Neural cell (in vitro differentiated cells): Measurements from ENCODE around the gene RFPL2. TPM values are rescaled to one million over a fixed set of nuclear protein-coding genes. Genes with fewer than 3 reads are reported as not detected.

ENCODE experiments used
- H2AFZ ChIP-seq: fragments of 200-600, 300-800 bp; sonication (generic), shearing (Covaris generic); 2 replicates; pipeline ENCODE4 v1.6.0; 2014; ENCODE audit warnings: low read depth, mild to moderate bottlenecking, antibody characterized with exemption, low read length, moderate library complexity
- H3F3A ChIP-seq: fragments of 200-600 bp; shearing (Covaris generic); 2 replicates; pipeline ENCODE4 v1.6.1; 2016; ENCODE audit warnings: mild to moderate bottlenecking, moderate library complexity, mixed read lengths, antibody characterized with exemption, low read length; ENCODE audit not compliant: insufficient read depth, poor library complexity, severe bottlenecking
- H3K27ac ChIP-seq: fragments of 200-600, 300-800 bp; sonication (generic), shearing (Covaris generic); 2 replicates; pipeline ENCODE4 v1.5.1; 2014; ENCODE audit warnings: mild to moderate bottlenecking, low read length, moderate library complexity
- H3K27me3 ChIP-seq: fragments of 300-800, 200-600 bp; sonication (generic), shearing (Covaris generic); 2 replicates; pipeline ENCODE4 v1.6.0; 2014; ENCODE audit warnings: mild to moderate bottlenecking, low read depth, low read length, moderate library complexity; ENCODE audit not compliant: insufficient read depth
- H3K36me3 ChIP-seq: fragments of 300-800, 200-600 bp; sonication (generic), shearing (Covaris generic); 2 replicates; pipeline ENCODE4 v1.5.1; 2014; ENCODE audit warnings: mild to moderate bottlenecking, antibody characterized with exemption, low read length, moderate library complexity; ENCODE audit not compliant: insufficient read depth
- H3K4me2 ChIP-seq: fragments of 300-800, 200-600 bp; sonication (generic), shearing (Covaris generic); 2 replicates; pipeline ENCODE4 v1.6.0; 2014; ENCODE audit warnings: mild to moderate bottlenecking, low read length
- H3K4me3 ChIP-seq: fragments of 300-800, 200-600 bp; sonication (generic), shearing (Covaris generic); 2 replicates; pipeline ENCODE4 v1.5.1; 2014; ENCODE audit warnings: mild to moderate bottlenecking, low read length, moderate library complexity
- H3K79me2 ChIP-seq: fragments of 200-600 bp; shearing (Covaris generic); replicated peaks from 2 replicates; pipeline ENCODE4 v1.6.0; 2014; ENCODE audit warnings: mild to moderate bottlenecking, low read length, moderate library complexity; ENCODE audit not compliant: insufficient read depth
- H3K9ac ChIP-seq: fragments of 300-800, 200-600 bp; sonication (generic), shearing (Covaris generic); 2 replicates; pipeline ENCODE4 v1.6.1; 2016; ENCODE audit warnings: mild to moderate bottlenecking, low read length, mixed read lengths
- H3K9me2 ChIP-seq: fragments of 200-600 bp; shearing (Covaris generic); 2 replicates; pipeline ENCODE4 v1.6.1; 2016; ENCODE audit warnings: mild to moderate bottlenecking, low read length, mixed read lengths; ENCODE audit not compliant: insufficient read depth
- H3K9me3 ChIP-seq: fragments of 200-600, 300-800 bp; sonication (generic), shearing (Covaris generic); 2 replicates; pipeline ENCODE4 v1.6.1; 2016; ENCODE audit warnings: mild to moderate bottlenecking, mixed run types, low read length, moderate library complexity, mixed read lengths
- H4K20me1 ChIP-seq: fragments of 200-600 bp; shearing (Covaris generic); 2 replicates; pipeline ENCODE4 v1.6.1; 2016; ENCODE audit warnings: mild to moderate bottlenecking, mixed run types; ENCODE audit not compliant: insufficient read depth
- EP300 ChIP-seq: fragments of 450-650 bp; conservative IDR thresholded peaks from 2 replicates; pipeline ENCODE4 v1.6.1; 2014; ENCODE audit warnings: antibody characterized with exemption, mild to moderate bottlenecking, moderate library complexity; ENCODE audit not compliant: poor library complexity, severe bottlenecking
- EZH2 ChIP-seq: fragments of 200-600, 300-800 bp; shearing (Covaris generic), sonication (generic); IDR thresholded peaks from 2 replicates; pipeline ENCODE4 v1.6.1; 2014; ENCODE audit warnings: antibody characterized with exemption, low read length, borderline replicate concordance, mild to moderate bottlenecking; ENCODE audit not compliant: insufficient read depth, poor library complexity, severe bottlenecking
- MXI1 ChIP-seq: fragments of 450-650 bp; conservative IDR thresholded peaks from 2 replicates; pipeline ENCODE4 v1.6.1; 2014; ENCODE audit warnings: antibody characterized with exemption, mild to moderate bottlenecking; ENCODE audit not compliant: poor library complexity, severe bottlenecking
- POLR2AphosphoS5 ChIP-seq: IDR thresholded peaks from 2 replicates; pipeline ENCODE4 v1.6.1; 2012
- RAD21 ChIP-seq: fragments of 450-650 bp; conservative IDR thresholded peaks from 2 replicates; pipeline ENCODE4 v1.6.1; 2014; ENCODE audit warnings: antibody characterized with exemption, mild to moderate bottlenecking, moderate library complexity
- SMC3 ChIP-seq: fragments of 450-650 bp; conservative IDR thresholded peaks from 2 replicates; pipeline ENCODE4 v1.6.1; 2014; ENCODE audit warnings: antibody characterized with exemption, mild to moderate bottlenecking, moderate library complexity; ENCODE audit not compliant: poor library complexity
- TAF1 ChIP-seq: IDR thresholded peaks from 2 replicates; pipeline ENCODE4 v1.6.1; 2012; ENCODE audit warnings: low read depth
- polyA minus RNA-seq: library from RNA; depleted of rRNA, polyadenylated mRNA; stranded (reverse); fragments of >200 nt; gene quantifications from 2 replicates; pipeline ENCODE4 v1.2.3, GENCODE V29; 2014
- polyA plus RNA-seq: library from polyadenylated mRNA; depleted of rRNA; stranded (reverse); fragments of >200 nt; gene quantifications from 2 replicates; pipeline ENCODE4 v1.2.3, GENCODE V29; 2014
- TF ChIP-seq, protein P1 (sequence below): fragments of 450-650 bp; IDR thresholded peaks from 2 replicates; pipeline ENCODE4 v1.5.1; 2014; ENCODE audit warnings: antibody characterized with exemption, mild to moderate bottlenecking, moderate library complexity; ENCODE audit not compliant: poor library complexity, severe bottlenecking
- TF ChIP-seq, protein P2 (sequence below): IDR thresholded peaks from 2 replicates; pipeline ENCODE4 v1.6.1; 2012; ENCODE audit warnings: borderline replicate concordance

RFPL2 gene
- polyA plus RNA-seq (9.7 and 11.7 TPM in 2 replicates), polyA minus RNA-seq (2.2 and 3.9 TPM in 2 replicates)

DNA sequence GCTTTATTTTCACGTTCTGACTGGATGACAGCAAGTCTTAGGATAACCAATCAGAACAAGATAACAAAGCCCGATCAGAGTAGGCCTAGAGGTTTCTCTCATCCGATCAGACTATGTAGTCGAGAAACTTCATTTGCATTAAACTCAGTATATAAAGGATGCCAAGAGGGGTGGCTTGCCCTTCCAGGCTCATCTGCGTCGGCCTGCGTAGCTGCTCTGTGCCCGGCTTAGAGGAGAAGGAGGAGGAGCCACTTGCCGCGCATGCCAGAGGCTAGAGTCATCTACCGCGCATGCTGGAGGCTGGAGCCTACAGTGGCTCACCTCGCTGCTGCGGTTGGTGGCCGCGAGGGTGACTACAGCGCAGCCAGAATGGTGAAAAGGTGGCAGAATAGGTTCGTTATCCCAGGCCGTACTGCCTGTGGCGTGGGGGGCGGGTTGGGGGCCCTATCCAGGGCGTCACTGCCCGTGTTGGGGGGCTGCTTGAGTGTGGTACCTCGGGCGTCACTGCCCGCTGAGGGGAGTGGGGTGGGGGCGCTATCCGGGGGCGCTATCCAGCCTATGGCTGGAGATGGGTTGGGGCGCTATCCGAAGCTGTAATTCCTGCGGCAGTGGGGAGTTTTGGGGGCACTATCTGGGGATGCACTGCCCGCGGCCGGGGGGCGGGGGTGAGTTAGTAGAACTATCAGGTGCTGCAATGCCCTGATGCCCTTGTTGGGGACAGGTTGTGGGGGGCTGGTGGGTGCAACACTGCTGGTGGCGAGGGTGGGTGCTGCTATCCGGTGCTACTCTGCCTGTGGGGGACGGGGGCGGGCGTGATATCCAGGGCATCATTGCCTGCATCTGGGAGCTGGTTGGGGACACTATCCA, at the start of gene RFPL2:
TSS of gene RFPL2 (minus strand) at position 218 of the 867 bp plus-strand sequence. CDS start 2,622 bp downstream, outside the sequence.
- TF ChIP-seq EP300 = no peak
- TF ChIP-seq RAD21 = no peak
- TF ChIP-seq, protein P1, sequence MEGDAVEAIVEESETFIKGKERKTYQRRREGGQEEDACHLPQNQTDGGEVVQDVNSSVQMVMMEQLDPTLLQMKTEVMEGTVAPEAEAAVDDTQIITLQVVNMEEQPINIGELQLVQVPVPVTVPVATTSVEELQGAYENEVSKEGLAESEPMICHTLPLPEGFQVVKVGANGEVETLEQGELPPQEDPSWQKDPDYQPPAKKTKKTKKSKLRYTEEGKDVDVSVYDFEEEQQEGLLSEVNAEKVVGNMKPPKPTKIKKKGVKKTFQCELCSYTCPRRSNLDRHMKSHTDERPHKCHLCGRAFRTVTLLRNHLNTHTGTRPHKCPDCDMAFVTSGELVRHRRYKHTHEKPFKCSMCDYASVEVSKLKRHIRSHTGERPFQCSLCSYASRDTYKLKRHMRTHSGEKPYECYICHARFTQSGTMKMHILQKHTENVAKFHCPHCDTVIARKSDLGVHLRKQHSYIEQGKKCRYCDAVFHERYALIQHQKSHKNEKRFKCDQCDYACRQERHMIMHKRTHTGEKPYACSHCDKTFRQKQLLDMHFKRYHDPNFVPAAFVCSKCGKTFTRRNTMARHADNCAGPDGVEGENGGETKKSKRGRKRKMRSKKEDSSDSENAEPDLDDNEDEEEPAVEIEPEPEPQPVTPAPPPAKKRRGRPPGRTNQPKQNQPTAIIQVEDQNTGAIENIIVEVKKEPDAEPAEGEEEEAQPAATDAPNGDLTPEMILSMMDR = peak; percentile 64
- TF ChIP-seq POLR2AphosphoS5 = peak; percentile 82
- TF ChIP-seq TAF1 = peak; percentile 81
- TF ChIP-seq SMC3 = peak; percentile 12
- peak; percentile 36 for TF ChIP-seq MXI1
- no peak for TF ChIP-seq EZH2
- TF ChIP-seq, protein P2, sequence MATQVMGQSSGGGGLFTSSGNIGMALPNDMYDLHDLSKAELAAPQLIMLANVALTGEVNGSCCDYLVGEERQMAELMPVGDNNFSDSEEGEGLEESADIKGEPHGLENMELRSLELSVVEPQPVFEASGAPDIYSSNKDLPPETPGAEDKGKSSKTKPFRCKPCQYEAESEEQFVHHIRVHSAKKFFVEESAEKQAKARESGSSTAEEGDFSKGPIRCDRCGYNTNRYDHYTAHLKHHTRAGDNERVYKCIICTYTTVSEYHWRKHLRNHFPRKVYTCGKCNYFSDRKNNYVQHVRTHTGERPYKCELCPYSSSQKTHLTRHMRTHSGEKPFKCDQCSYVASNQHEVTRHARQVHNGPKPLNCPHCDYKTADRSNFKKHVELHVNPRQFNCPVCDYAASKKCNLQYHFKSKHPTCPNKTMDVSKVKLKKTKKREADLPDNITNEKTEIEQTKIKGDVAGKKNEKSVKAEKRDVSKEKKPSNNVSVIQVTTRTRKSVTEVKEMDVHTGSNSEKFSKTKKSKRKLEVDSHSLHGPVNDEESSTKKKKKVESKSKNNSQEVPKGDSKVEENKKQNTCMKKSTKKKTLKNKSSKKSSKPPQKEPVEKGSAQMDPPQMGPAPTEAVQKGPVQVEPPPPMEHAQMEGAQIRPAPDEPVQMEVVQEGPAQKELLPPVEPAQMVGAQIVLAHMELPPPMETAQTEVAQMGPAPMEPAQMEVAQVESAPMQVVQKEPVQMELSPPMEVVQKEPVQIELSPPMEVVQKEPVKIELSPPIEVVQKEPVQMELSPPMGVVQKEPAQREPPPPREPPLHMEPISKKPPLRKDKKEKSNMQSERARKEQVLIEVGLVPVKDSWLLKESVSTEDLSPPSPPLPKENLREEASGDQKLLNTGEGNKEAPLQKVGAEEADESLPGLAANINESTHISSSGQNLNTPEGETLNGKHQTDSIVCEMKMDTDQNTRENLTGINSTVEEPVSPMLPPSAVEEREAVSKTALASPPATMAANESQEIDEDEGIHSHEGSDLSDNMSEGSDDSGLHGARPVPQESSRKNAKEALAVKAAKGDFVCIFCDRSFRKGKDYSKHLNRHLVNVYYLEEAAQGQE = peak; percentile 53
- no peaks in the 10 kb centered on the region for H3K79me2 ChIP-seq
- H3K27ac ChIP-seq = peak within 1 kb of the TSS; percentile 92
- no peaks in the 10 kb centered on the region for H4K20me1 ChIP-seq
- peak within 1 kb of the TSS; percentile 81 for H3K4me3 ChIP-seq
- H2AFZ ChIP-seq = peak within 1 kb of the TSS; percentile 63
- no peaks in the 10 kb centered on the region for H3K36me3 ChIP-seq
- H3F3A ChIP-seq = peaks cover 6% of the 10 kb centered on the region
- peak within 1 kb of the TSS; percentile 84 for H3K9ac ChIP-seq
- peak within 1 kb of the TSS; percentile 75 for H3K4me2 ChIP-seq
- H3K27me3 ChIP-seq = peaks cover 27% of the 10 kb centered on the region
- H3K9me2 ChIP-seq = no peaks in the 10 kb centered on the region
- H3K9me3 ChIP-seq = no peaks in the 10 kb centered on the region

DNA sequence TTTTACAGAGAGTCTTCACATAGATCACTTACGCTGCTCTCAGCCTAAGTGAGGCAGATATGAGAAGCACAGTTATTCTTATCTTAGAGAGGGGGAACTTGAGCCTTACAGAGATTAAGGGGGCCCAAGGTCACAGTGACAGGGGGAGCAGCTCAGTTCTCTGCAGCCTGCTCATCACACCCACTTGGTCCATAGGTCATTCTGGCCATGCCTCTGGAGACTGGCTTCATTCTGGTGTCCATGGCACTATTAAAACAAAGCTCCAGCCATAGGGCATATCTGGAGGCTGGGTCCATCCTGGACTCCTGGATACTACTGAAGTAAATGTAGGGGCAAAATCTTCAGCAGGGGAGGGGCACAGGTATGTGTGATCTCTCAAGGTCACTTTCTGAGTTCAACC, 44.4 kb upstream of the RFPL2 start:
- H3K9me3 ChIP-seq = no peaks in the 10 kb centered on the region
- H3K9me2 ChIP-seq = no peaks in the 10 kb centered on the region
- no peaks in the 10 kb centered on the region for H3K27me3 ChIP-seq
- no peak overlapping the region for H2AFZ ChIP-seq
- no peak overlapping the region for H3K4me3 ChIP-seq
- no peaks in the 10 kb centered on the region for H3F3A ChIP-seq
- no peaks in the 10 kb centered on the region for H4K20me1 ChIP-seq
- H3K27ac ChIP-seq = no peak overlapping the region
- TF ChIP-seq, protein P2 = no peak
- TF ChIP-seq POLR2AphosphoS5 = no peak
- no peak for TF ChIP-seq MXI1
- no peak for TF ChIP-seq SMC3
- TF ChIP-seq TAF1 = no peak
- TF ChIP-seq RAD21 = no peak
- TF ChIP-seq EZH2 = no peak
- no peak for TF ChIP-seq EP300
- TF ChIP-seq, protein P1 = no peak
- no peaks in the 10 kb centered on the region for H3K79me2 ChIP-seq
- H3K4me2 ChIP-seq = no peak overlapping the region
- H3K9ac ChIP-seq = no peak overlapping the region
- H3K36me3 ChIP-seq = no peaks in the 10 kb centered on the region
